Activated naive CD8-positive, alpha-beta T cell treated with anti-CD3 and anti-CD28 coated beads for 36 hours (primary cell): ENCODE results near the gene SS18. TPM values are rescaled to one million over a fixed set of nuclear protein-coding genes. Genes with fewer than 3 reads are reported as not detected.

ENCODE experiments used
- DNase-seq: peaks from one replicate; pipeline ENCODE4 v3.0.0; 2021
- H3K27ac Mint-ChIP-seq: one replicate; pipeline ENCODE4 v1.8.0; 2022; ENCODE audit warnings: mild to moderate bottlenecking, moderate library complexity, mixed read lengths
- H3K27me3 Mint-ChIP-seq: one replicate; pipeline ENCODE4 v1.8.0; 2022; ENCODE audit warnings: mild to moderate bottlenecking, mixed read lengths
- H3K36me3 Mint-ChIP-seq: one replicate; pipeline ENCODE4 v1.8.0; 2021; ENCODE audit warnings: mild to moderate bottlenecking, mixed read lengths
- H3K4me1 Mint-ChIP-seq: one replicate; pipeline ENCODE4 v1.8.0; 2021; ENCODE audit warnings: mixed read lengths
- H3K4me3 Mint-ChIP-seq: one replicate; pipeline ENCODE4 v1.8.0; 2022; ENCODE audit warnings: mild to moderate bottlenecking, moderate library complexity, mixed read lengths
- H3K9me3 Mint-ChIP-seq: one replicate; pipeline ENCODE4 v1.8.0; 2022; ENCODE audit warnings: mixed read lengths
- total RNA-seq, 2 experiments: library from RNA; stranded (reverse); gene quantifications; one replicate each; pipeline ENCODE4 v1.2.3, GENCODE V29; 2021

The SS18 gene
- total RNA-seq, 2 experiments from 2014 or later = 51.8 to 53.3 TPM

- Mint-ChIP-seq H3K27me3 (no peaks in the 10 kb centered on the region), H3K9me3 (peaks cover 7% of the 10 kb centered on the region), H3K4me1 (no peaks in the 10 kb centered on the region), H3K4me3 (no peak overlapping the region), H3K36me3 (no peaks in the 10 kb centered on the region), H3K27ac (no peak overlapping the region)
- DNase-seq = no peak
Observed at GRCh38 chr18:26003356-26003755, 87.1 kb downstream of the SS18 start.

DNA sequence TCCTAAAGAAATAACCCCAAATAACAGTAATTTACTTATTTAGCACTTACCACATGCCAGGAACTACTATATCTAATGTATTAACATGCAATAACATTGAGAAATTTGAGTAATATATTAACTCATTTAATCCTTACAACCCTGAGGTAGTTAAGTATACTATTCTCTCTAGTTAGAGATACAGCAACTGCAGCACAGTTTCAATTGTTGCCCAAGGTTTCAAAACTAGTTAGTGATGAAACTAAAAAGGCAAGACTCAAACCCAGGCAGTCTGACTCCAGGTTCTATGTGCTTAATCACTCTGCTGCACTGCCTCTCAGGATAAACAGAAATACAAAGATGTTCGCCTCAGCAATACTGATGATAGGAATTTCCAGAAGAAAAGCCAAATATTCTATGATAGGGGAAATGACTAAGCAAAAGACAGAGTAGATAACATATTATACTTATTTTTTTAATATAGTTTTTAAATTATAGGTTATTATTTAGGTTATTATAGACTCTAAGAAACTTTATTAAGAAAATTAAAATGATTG is 88.0 kb downstream of the SS18 start:
- H3K4me1 Mint-ChIP-seq = no peaks in the 10 kb centered on the region
- H3K4me3 Mint-ChIP-seq = no peak overlapping the region
- H3K27me3 Mint-ChIP-seq = no peaks in the 10 kb centered on the region
- H3K27ac Mint-ChIP-seq = no peak overlapping the region
- H3K36me3 Mint-ChIP-seq = no peaks in the 10 kb centered on the region
- DNase-seq = no peak
- peaks cover 7% of the 10 kb centered on the region for H3K9me3 Mint-ChIP-seq

DNA sequence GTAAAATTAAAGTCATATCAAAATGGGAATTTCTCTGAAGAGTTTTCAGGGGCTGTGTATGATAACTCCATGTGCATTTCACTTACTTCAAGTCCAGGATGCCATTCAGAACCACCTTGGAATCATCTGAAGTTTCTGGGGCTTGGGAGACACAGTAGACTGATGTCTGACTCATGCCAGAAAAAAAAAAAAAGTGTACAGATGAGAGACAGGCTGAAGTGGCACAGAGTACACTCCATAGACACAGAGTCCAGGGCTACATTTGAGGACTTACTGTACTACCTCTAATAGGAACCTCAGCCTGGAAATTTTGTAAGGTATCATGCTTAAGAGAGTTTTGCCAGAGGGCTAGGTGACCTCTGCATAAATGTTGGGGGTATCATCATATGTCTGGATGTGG is 92.0 kb downstream of the SS18 start:
- peaks cover 7% of the 10 kb centered on the region for H3K9me3 Mint-ChIP-seq
- no peak overlapping the region for H3K27ac Mint-ChIP-seq
- H3K4me1 Mint-ChIP-seq = no peaks in the 10 kb centered on the region
- H3K27me3 Mint-ChIP-seq = no peaks in the 10 kb centered on the region
- no peak overlapping the region for H3K4me3 Mint-ChIP-seq
- H3K36me3 Mint-ChIP-seq = no peaks in the 10 kb centered on the region
- DNase-seq = no peak

GRCh38 chr18:25992566-25992965 is 97.8 kb downstream of the SS18 start:
- DNase-seq = no peak
- Mint-ChIP-seq H3K4me1 (no peaks in the 10 kb centered on the region), H3K27ac (no peak overlapping the region), H3K36me3 (no peaks in the 10 kb centered on the region), H3K9me3 (no peaks in the 10 kb centered on the region), H3K4me3 (no peak overlapping the region), H3K27me3 (no peaks in the 10 kb centered on the region)

DNA sequence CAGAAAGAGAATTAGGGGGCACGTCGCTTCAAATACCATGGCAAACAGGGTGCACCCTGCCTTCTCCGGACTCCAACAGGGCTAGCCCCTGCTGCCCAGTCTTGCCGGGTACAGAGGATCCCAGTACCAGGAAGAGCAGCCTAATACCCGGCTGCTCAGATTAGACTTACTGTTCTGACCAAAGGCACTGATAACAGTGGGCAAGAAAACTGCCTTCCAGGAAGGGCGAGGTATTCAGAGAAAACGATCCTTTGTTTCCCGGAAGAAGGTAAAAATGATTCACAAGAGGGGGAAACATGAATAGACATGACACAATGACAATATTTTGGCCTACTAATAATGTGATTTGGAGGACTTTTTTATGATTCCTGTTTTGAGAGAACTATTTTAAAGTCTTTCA is 99.9 kb downstream of the SS18 start:
- no peaks in the 10 kb centered on the region for H3K9me3 Mint-ChIP-seq
- no peaks in the 10 kb centered on the region for H3K27me3 Mint-ChIP-seq
- no peak for DNase-seq
- no peak overlapping the region for H3K27ac Mint-ChIP-seq
- no peak overlapping the region for H3K4me3 Mint-ChIP-seq
- H3K36me3 Mint-ChIP-seq = no peaks in the 10 kb centered on the region
- no peaks in the 10 kb centered on the region for H3K4me1 Mint-ChIP-seq

GRCh38 chr18:25985707-25986394 is 104.6 kb downstream of the SS18 start:
- H3K36me3 Mint-ChIP-seq = no peaks in the 10 kb centered on the region
- no peaks in the 10 kb centered on the region for H3K27me3 Mint-ChIP-seq
- H3K27ac Mint-ChIP-seq = no peak overlapping the region
- no peak overlapping the region for H3K4me3 Mint-ChIP-seq
- H3K4me1 Mint-ChIP-seq = no peaks in the 10 kb centered on the region
- H3K9me3 Mint-ChIP-seq = no peaks in the 10 kb centered on the region
- DNase-seq = no peak

DNA sequence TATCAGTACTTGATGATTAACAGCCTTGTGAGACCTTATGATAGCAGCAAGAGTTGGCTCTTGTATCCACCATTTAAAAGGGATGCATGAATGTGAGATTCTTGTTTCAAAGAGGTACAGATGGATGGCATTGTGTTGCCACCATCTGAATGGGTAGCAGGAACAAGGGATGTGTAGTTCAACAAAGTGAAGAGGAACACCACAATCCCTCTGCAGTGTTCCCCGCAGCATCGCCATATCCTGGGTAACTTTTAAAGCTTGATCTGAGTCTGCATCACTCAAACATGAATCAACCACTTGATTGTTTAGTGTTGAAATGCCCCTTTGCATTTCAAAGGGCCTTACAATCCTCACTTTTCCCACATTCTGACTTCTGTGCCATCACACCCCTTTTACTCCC is 106.7 kb downstream of the SS18 start:
- H3K36me3 Mint-ChIP-seq = no peaks in the 10 kb centered on the region
- DNase-seq = no peak
- H3K27me3 Mint-ChIP-seq = no peaks in the 10 kb centered on the region
- no peak overlapping the region for H3K4me3 Mint-ChIP-seq
- no peaks in the 10 kb centered on the region for H3K4me1 Mint-ChIP-seq
- no peaks in the 10 kb centered on the region for H3K9me3 Mint-ChIP-seq
- no peak overlapping the region for H3K27ac Mint-ChIP-seq

DNA sequence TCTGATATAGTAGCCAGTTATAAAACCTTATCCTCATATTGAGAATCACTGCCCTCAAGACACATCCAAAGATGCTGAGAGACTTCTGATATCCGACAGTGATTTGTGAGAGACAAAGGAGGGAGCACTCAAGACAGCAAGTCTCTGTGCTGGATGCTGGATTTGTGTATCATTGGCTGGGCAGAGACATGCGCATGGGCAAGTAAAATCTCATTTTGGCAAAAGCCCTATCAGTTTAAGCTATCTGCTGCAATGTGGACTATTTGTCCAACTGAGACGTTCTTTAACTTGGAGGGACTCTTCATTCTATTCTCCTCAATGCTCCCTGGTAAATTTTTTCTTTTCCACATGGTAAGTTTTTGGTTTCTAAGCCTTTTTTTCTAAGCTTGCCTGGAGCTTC is 107.5 kb downstream of the SS18 start:
- no peak overlapping the region for H3K27ac Mint-ChIP-seq
- H3K4me3 Mint-ChIP-seq = no peak overlapping the region
- H3K27me3 Mint-ChIP-seq = no peaks in the 10 kb centered on the region
- H3K4me1 Mint-ChIP-seq = no peaks in the 10 kb centered on the region
- H3K9me3 Mint-ChIP-seq = no peaks in the 10 kb centered on the region
- DNase-seq = no peak
- no peaks in the 10 kb centered on the region for H3K36me3 Mint-ChIP-seq

- no peak overlapping the region for H3K4me3 Mint-ChIP-seq
- H3K36me3 Mint-ChIP-seq = no peaks in the 10 kb centered on the region
- H3K4me1 Mint-ChIP-seq = no peaks in the 10 kb centered on the region
- no peaks in the 10 kb centered on the region for H3K27me3 Mint-ChIP-seq
- no peak overlapping the region for H3K27ac Mint-ChIP-seq
- no peaks in the 10 kb centered on the region for H3K9me3 Mint-ChIP-seq
- DNase-seq = no peak
Observed at GRCh38 chr18:25982153-25982552, 108.3 kb downstream of the SS18 start.

DNA sequence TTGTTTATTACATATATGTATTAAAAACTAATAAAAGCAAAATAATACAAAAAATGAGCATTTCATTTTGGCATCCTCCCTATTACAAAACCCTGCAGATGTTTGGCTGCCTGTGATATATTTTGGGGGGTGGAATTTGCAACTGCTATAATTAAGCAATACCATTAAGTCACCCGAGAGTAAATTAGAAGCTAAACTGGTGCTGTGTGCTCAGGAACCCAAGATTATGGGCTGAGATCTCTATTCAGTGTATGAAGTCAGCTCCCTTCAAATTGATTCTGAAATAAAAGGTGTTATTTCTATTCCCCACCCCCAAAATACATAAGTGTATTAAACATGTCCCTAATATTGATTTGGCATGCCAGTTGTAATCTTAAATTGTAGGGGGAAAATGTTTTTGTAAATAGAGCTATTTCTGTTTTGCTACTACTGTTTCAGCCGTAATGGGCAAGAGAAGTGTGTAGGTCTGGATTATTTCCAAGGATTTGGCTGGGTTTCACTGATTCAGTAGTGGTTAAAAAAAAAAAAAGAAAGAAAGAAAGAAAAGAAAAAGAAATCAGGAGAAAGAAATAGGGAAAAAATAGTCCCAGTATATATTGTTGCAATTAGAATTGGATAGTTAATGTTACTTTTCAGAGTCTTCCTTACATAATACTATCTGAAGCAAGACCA is 110.9 kb downstream of the SS18 start:
- Mint-ChIP-seq H3K27me3 (no peaks in the 10 kb centered on the region), H3K27ac (no peak overlapping the region), H3K9me3 (no peaks in the 10 kb centered on the region), H3K4me3 (no peak overlapping the region), H3K36me3 (no peaks in the 10 kb centered on the region), H3K4me1 (no peaks in the 10 kb centered on the region)
- DNase-seq = no peak

- no peak overlapping the region for H3K4me3 Mint-ChIP-seq
- no peak overlapping the region for H3K27ac Mint-ChIP-seq
- no peak for DNase-seq
- H3K9me3 Mint-ChIP-seq = peaks cover 1% of the 10 kb centered on the region
- no peaks in the 10 kb centered on the region for H3K27me3 Mint-ChIP-seq
- no peaks in the 10 kb centered on the region for H3K36me3 Mint-ChIP-seq
- H3K4me1 Mint-ChIP-seq = no peaks in the 10 kb centered on the region
Observed at GRCh38 chr18:25976554-25976953, 113.9 kb downstream of the SS18 start.

DNA sequence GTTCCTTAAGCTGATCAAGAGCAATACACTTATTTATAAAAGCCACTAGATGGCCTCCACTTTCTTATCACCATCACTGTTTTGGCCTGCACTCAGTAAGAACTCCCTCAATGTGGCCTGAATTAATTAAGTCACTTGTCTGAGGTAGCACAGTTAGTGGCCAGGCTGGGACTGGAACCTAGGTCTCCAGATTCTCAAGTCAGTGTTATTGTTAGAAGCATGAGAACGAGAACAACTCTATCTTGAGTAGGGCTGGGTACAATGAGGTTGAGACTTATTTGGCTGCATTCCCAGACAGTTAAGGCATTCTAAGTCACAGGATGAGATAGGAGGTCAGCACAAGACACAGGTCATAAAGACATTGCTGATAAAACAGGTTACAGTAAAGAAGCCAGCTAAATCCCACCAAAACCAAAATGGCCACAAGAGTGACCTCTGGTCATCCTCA is 115.8 kb downstream of the SS18 start:
- H3K27me3 Mint-ChIP-seq = no peaks in the 10 kb centered on the region

More for the DNA sequence above, 115.8 kb downstream of the SS18 start:
- H3K36me3 Mint-ChIP-seq = no peaks in the 10 kb centered on the region
- no peaks in the 10 kb centered on the region for H3K4me1 Mint-ChIP-seq
- no peak for DNase-seq
- peaks cover 1% of the 10 kb centered on the region for H3K9me3 Mint-ChIP-seq
- H3K4me3 Mint-ChIP-seq = no peak overlapping the region
- no peak overlapping the region for H3K27ac Mint-ChIP-seq

Other genes starting within 250 kb of the SS18 start
- gene PSMA8, start 43.3 kb upstream of the SS18 start, total RNA-seq = 1 to 10 TPM; 3.3 to 3.6 TPM
- gene TAF4B, start 135.8 kb upstream of the SS18 start, total RNA-seq = 10 to 100 TPM; 20.2 to 20.6 TPM